ENCODE results near the gene AIFM3.

DNA sequence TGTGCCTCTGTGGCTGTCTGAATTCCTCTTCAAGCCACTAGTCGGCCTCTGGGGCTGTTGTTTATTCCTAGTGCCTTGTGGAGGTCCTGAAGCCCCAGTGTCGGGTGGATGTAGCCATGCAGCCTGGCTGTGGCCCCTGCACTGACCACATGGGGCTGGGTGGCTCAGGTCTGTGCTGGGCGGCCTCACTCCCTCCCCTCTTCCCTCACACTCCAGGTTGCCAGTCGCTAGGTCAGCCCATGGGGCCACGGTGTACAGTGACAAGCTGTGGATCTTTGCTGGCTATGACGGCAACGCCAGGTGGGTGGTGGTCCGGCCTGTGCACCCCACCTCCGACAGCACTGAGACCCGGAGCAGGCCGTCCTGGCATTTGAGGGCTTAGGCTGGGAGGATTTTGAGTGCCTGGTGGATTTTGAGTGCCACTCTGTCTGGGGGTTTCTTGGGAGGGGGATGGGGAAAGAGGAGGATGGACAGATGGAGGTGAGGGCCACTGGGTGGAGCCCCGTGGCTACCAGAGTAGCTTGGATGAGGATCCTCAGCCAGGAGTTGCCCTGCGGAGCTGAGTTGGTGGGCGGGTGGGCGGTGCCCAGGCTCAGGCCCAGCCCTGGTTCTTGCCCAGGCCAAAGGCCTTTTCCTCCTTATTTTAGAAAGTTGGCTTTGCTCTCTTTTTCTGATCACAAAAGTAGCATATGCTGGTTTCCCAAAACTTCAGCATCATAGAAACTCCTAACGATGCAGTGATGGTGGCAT lies 21.7 kb downstream of the AIFM3 start:
- TF ChIP-seq, protein P1, sequence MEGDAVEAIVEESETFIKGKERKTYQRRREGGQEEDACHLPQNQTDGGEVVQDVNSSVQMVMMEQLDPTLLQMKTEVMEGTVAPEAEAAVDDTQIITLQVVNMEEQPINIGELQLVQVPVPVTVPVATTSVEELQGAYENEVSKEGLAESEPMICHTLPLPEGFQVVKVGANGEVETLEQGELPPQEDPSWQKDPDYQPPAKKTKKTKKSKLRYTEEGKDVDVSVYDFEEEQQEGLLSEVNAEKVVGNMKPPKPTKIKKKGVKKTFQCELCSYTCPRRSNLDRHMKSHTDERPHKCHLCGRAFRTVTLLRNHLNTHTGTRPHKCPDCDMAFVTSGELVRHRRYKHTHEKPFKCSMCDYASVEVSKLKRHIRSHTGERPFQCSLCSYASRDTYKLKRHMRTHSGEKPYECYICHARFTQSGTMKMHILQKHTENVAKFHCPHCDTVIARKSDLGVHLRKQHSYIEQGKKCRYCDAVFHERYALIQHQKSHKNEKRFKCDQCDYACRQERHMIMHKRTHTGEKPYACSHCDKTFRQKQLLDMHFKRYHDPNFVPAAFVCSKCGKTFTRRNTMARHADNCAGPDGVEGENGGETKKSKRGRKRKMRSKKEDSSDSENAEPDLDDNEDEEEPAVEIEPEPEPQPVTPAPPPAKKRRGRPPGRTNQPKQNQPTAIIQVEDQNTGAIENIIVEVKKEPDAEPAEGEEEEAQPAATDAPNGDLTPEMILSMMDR (IDR thresholded peaks at IDR 0.05; ENCODE audit: low read depth, low read length, missing input control), result no peak
- TF ChIP-seq TAF1 (conservative IDR thresholded peaks at IDR 0.05) (no peak), EGR1 (IDR thresholded peaks at IDR 0.05; ENCODE audit: low read depth in 2 of 2) (no peak)
- TF ChIP-seq, protein P2, sequence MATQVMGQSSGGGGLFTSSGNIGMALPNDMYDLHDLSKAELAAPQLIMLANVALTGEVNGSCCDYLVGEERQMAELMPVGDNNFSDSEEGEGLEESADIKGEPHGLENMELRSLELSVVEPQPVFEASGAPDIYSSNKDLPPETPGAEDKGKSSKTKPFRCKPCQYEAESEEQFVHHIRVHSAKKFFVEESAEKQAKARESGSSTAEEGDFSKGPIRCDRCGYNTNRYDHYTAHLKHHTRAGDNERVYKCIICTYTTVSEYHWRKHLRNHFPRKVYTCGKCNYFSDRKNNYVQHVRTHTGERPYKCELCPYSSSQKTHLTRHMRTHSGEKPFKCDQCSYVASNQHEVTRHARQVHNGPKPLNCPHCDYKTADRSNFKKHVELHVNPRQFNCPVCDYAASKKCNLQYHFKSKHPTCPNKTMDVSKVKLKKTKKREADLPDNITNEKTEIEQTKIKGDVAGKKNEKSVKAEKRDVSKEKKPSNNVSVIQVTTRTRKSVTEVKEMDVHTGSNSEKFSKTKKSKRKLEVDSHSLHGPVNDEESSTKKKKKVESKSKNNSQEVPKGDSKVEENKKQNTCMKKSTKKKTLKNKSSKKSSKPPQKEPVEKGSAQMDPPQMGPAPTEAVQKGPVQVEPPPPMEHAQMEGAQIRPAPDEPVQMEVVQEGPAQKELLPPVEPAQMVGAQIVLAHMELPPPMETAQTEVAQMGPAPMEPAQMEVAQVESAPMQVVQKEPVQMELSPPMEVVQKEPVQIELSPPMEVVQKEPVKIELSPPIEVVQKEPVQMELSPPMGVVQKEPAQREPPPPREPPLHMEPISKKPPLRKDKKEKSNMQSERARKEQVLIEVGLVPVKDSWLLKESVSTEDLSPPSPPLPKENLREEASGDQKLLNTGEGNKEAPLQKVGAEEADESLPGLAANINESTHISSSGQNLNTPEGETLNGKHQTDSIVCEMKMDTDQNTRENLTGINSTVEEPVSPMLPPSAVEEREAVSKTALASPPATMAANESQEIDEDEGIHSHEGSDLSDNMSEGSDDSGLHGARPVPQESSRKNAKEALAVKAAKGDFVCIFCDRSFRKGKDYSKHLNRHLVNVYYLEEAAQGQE (IDR thresholded peaks at IDR 0.05), result no peak

Data from liver (tissue), 3 donors.